GM18520 (cell line): ENCODE measurements around the gene NACA2.
"Not testable (repeated sequence)": the region's sequence is repeated elsewhere in the genome, so short reads cannot be mapped to it uniquely, and the experiment has no call there.

ENCODE experiments used
- ATAC-seq: cut with Tn5 transposase; IDR thresholded peaks from one replicate; pipeline ENCODE4 v1.9.1; 2021; ENCODE audit not compliant: unreplicated experiment

The NACA2 gene

GRCh38 chr17:61579347-61579746 is 11.7 kb downstream of the NACA2 start:
- ATAC-seq = no peak

GRCh38 chr17:61578645-61579044 is 12.4 kb downstream of the NACA2 start:
- ATAC-seq = no peak

- no peak for ATAC-seq
Observed at GRCh38 chr17:61575983-61576382, 15.0 kb downstream of the NACA2 start.

DNA sequence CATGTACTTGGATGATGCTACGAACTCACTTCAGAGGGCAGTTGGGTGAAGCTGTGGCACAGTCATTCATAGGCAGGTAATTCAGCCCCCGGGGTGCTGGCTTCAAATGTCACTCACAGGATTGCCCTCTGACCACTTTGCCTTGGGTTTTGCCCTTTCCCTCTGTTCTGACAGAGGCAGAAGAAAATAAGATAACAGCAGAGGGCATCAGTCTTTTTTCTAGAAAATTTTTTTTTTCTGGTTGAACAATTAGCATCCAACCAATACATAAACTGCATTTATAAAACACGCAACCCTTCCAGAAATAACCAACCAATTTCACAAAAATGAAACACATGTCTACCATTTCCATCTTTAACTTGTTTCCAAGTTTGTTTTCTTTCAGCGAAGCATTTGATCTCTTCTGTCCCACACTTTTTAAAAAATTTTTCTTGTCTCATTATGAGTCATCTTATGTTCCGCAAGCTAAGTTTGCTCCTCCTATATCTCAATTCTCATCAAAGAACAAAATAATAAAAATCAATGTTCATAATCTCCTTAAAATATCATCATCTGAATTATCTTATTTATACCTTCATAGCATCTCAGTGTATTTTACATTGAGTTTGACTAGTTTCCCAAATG is 15.6 kb downstream of the NACA2 start:
- no peak for ATAC-seq

DNA sequence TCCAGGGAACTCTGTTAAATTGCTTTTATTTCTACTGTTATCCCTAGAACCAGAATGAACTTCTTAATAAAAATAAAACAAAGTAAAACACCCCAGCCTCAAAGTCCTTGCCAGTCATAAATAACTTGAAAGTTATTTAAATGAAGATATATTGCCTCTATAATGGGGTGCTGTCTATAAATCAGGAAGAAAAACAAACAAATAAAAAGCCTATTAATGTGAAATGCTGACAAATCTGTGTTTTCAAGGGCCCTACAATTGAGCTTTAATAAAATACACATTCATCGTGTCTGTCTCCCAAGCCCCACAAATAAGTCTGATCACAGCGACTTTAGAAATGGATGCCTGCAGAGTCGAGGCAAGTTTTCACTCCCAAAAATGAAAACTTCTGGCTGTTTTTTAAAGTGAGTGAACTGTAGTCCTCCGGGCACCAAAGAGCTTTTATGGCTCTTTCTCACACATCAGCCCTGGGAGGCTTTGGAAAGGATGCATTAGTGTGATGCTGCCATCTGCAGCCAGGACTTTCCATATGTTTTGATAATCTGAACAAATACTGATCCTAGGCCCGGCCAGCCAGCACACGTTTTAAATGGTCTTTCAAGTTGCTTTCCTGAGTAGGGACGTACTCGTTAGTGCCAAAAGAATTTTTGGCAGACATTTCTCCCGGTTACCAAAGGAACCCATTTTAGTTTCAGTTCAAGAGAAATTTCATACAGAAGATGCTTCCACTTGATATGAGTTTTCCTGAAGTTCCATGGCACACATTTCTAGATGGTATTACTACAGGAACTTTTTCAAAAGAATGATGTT is 16.3 kb downstream of the NACA2 start:
- no peak for ATAC-seq

DNA sequence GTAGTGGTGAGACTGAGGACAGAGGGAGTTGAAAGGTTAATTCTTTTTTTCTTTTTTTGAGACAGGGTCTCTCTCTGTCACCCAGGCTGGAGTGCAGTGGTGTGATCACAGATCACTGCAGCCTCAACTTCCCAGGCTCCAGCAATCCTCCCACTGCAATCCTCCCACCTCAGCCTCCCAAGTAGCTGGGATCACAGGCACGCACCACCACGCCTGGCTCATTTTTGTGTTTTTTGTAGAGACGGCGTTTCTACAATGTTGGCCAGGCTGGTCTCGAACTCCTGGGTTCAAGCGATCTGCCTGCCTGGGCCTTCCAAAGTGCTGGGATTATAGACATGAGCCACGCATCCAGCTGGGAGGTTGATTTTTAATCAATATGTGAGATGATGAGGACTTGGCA is 18.5 kb downstream of the NACA2 start:
- ATAC-seq = not testable (repeated sequence)

- no peak for ATAC-seq
Observed at GRCh38 chr17:61571624-61572023, 19.4 kb downstream of the NACA2 start.

DNA sequence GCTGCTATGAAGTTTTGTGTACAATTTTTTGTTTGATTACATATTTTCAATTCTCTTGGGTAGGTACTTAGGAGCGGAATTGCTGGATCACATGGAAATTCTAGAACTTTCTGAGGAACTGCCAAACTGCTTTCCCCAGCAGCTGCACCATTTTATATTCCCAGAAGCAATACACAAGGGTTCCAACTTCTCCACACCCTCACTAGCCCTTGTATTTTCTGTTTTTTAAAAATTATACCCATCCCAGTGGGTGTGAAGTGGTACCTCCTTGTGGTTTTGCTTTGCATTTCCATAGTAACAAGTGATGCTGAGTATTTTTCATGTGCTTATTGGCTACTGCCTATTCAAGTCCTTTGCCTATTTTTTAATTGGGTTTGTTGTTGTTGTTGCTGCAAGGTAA is 20.9 kb downstream of the NACA2 start:
- ATAC-seq = no peak

- not testable (repeated sequence) for ATAC-seq
Observed at GRCh38 chr17:61569525-61569924, 21.5 kb downstream of the NACA2 start.

GRCh38 chr17:61568219-61569072 is 22.6 kb downstream of the NACA2 start:
- ATAC-seq = no peak

GRCh38 chr17:61567045-61567802 is 23.8 kb downstream of the NACA2 start:
- ATAC-seq = no peak

DNA sequence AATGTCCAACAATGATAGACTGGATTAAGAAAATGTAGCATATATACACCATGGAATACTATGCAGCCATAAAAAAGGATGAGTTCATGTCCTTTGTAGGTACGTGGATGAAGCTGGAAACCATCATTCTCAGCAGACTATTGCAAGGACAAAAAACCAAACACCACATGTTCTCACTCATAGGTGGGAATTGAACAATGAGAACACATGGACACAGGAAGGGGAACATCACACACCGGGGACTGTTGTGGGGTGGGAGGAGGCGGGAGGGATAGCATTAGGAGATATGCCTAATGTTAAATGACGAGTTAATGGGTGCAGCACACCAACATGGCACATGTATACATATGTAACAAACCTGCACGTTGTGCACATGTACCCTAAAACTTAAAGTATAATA is 24.6 kb downstream of the NACA2 start:
- ATAC-seq = not testable (repeated sequence)

DNA sequence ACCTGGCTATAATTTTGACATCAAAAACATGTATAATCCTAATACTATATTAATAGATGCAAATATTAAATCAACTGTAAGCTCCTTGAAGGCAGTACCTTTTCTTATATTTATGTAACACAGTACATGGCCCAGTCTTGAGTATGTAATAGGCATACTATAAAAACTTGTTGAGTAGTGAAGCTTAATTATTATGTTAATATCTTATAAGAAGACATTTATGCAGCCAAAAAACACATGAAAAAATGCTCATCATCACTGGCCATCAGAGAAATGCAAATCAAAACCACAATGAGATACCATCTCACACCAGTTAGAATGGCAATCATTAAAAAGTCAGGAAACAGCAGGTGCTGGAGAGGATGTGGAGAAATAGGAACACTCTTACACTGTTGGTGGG is 25.2 kb downstream of the NACA2 start:
- ATAC-seq = not testable (repeated sequence)

DNA sequence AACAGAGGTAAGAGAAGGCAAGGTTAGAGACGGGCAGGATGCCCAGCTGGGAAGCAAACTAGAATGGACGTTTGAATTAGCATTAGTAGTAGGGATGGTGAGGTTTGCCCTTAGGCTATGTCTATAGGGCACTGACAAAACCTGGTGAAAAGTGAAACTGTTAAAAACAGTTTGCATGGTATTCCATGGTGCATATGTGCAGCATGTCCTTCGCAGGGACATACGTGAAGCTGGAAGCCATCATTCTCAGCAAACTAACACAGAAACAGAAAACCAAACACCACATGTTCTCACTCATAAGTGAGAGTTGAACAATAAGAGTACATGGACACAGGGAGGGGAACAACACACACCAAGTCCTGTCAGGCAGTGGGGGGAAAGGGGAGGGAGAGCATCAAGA is 25.8 kb downstream of the NACA2 start:
- ATAC-seq = no peak

- no peak for ATAC-seq
Observed at GRCh38 chr17:61562287-61562686, 28.7 kb downstream of the NACA2 start.

- no peak for ATAC-seq
Observed at GRCh38 chr17:61561354-61561753, 29.7 kb downstream of the NACA2 start.

DNA sequence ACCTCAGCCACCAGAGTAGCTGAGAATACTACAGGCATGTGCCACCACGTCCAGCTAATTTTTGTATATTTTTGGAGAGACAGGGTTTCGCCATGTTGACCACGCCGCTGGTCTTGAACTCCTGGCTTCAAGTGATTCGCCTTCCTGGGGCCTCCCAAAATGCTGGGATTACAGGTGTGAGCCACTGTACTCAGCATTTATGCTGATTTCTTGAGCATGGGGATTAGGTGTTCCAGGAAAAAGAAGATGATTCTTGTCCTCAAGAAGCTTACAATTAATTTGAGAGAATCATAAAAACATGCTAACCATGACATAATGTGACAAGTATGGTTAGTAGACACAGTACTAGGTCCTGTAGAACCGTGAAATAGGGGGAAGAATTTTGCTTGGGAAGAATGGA is 30.9 kb downstream of the NACA2 start:
- ATAC-seq = no peak

DNA sequence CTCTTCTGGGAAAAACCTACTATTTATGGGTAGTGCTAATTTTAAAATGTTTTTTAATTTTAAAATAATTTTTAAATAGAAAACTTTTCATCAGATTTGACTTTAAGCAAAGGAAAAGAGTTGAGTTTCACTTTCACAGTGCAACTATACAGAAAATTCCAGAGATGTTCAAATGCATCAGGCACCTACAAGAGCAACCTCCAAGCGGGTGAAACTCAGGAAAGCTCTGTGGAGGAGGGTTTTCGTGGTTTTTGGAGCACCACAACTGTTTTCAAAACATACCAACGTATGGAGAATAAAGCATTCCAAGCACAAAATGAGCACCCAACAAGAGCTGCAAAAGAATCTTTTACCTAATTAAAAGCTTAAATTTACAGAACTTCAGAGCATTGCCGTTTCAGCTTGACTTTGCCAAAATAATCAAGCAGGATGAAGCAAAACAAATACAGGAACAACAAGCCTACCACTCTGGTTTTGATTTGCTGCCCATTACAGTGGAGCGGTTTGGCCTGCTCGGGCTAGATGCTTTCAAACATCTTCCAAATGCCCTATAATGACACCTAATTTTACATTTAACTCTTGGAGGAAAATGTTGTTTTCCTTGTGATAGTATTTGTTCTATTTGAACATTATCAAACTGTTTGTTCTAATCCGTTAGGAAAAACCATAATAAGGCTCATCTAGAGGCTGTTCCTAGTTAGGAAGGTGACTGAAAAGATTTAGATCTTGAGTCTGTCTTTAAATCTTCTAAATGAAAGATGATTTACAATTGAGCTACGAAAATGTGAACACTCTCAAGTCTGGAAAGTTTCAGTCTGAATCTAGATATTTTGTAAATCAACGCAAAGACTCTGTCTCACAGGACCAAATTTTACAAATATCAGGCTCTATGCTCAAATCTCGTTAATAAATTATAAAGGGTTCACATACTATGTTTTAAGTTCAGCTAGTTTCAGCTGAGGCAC is 34.5 kb downstream of the NACA2 start:
- no peak for ATAC-seq

GRCh38 chr17:61555127-61555566 is 35.9 kb downstream of the NACA2 start:
- no peak for ATAC-seq

DNA sequence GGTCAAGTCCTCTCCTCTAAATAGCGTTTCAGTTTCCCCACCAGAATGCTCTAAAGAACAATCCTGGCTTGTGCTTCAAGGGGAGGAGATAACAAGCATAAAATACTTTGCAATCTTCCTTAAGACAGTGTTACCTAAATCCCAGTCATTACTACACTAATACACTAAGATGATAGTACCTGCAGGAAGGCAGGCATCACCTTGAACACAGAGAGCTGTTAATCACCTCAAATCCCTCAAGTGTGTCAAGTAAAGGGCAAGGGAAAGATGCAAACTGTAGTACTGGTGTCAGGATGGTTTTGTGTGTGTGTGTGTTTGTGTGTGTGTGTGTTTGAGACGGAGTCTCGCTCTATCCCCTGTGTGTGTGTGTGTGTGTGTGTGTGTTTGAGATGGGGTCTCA is 36.8 kb downstream of the NACA2 start:
- no peak for ATAC-seq
